Measurements from ENCODE around the gene ACTG1. TPM values are rescaled to one million over a fixed set of nuclear protein-coding genes. Genes with fewer than 3 reads are reported as not detected.

Gene ACTG1
- total and polyA plus RNA-seq, 11 donors = 149 to 1,653 (median 423) TPM

GRCh38 chr17:81480140-81481072 lies 32.2 kb downstream of the ACTG1 start:
- Histone ChIP-seq H3K27ac (peak overlapping the region in 3 of 12 donors; percentile 43 to 63 (median 62)), H3K36me3 (no peaks in the 10 kb centered on the region), H3K4me3 (peak overlapping the region in 8 of 12 donors; percentile 47 to 67 (median 60)), H3K9me3 (no peaks in the 10 kb centered on the region), H3K27me3 (peaks cover 0 to 8% (median 0%) of the 10 kb centered on the region in 9 donors), H3K4me1 (peaks cover 0 to 52% (median 39%) of the 10 kb centered on the region in 12 donors)
- TF ChIP-seq CTCF (IDR thresholded peaks at IDR 0.05) (no peak), POLR2A (IDR thresholded peaks at IDR 0.05) (no peak)
- intact Hi-C loops (cut with DNase I) = loop anchor here (2.0 to 10.0 kb wide), 11 partner anchors 53 to 338 kb away; partner anchors contain the start of genes SLC38A10 (in 3 of the 10) and BAHCC1 (in 2 of the 10)
- WGBS, 4 donors = 47 to 53% (median 49%) methylated on average over 14 to 21 of the region's 21 CpGs
- DNase-seq (peak in 4 of 5 donors; percentile 50 to 78 (median 61)), ATAC-seq (peak in 3 of 4 donors; percentile 7 to 32 (median 32))

- TF ChIP-seq CTCF (IDR thresholded peaks at IDR 0.05) (no peak), POLR2A (IDR thresholded peaks at IDR 0.05) (no peak)
- no peak overlapping the region for H3K4me3 ChIP-seq
- peak overlapping the region in 1 of 12 donors; percentile 62 for H3K27ac ChIP-seq
- intact Hi-C loops (cut with DNase I) = loop anchor here (2.0 to 10.0 kb wide), 14 partner anchors 35 to 337 kb away; partner anchors contain the start of genes SLC38A10 (in 3 of the 10) and BAHCC1 (in 2 of the 10)
- H3K4me1 ChIP-seq = peaks cover 0 to 47% (median 36%) of the 10 kb centered on the region in 12 donors
- DNase-seq (no peak), ATAC-seq (no peak)
- WGBS, 4 donors = 80 to 91% (median 88%) methylated on average over 17 to 20 of the region's 20 CpGs
- no peaks in the 10 kb centered on the region for H3K9me3 ChIP-seq
- H3K27me3 ChIP-seq = peaks cover 0 to 8% (median 0%) of the 10 kb centered on the region in 9 donors
- no peaks in the 10 kb centered on the region for H3K36me3 ChIP-seq
Measured at GRCh38 chr17:81479175-81480071, 33.2 kb downstream of the ACTG1 start.

GRCh38 chr17:81478119-81478518 lies 34.5 kb downstream of the ACTG1 start:
- Histone ChIP-seq H3K27me3 (peaks cover 0 to 8% (median 0%) of the 10 kb centered on the region in 9 donors), H3K9me3 (no peaks in the 10 kb centered on the region), H3K36me3 (no peaks in the 10 kb centered on the region), H3K4me3 (no peak overlapping the region), H3K4me1 (peaks cover 0 to 34% (median 25%) of the 10 kb centered on the region in 12 donors), H3K27ac (no peak overlapping the region)
- ATAC-seq (no peak), DNase-seq (no peak)
- TF ChIP-seq CTCF (IDR thresholded peaks at IDR 0.05) (no peak), POLR2A (IDR thresholded peaks at IDR 0.05) (no peak)
- WGBS, 4 donors = 92 to 97% (median 93%) methylated on average over 19 to 20 of the region's 20 CpGs
- intact Hi-C loops (cut with DNase I) = loop anchor here in 4 of 10 donors (2.0 to 10.0 kb wide), 3 partner anchors 33 to 57 kb away; no protein-coding TSS in a partner anchor
